ENCODE results near the gene PLCG1. TPM values are rescaled to one million over a fixed set of nuclear protein-coding genes. Genes with fewer than 3 reads are reported as not detected.
"Not testable (repeated sequence)": the region's sequence is repeated elsewhere in the genome, so short reads cannot be mapped to it uniquely, and the experiment has no call there.

Gene PLCG1
- total RNA-seq, 2 experiments from 2014 or later = 201 to 337 TPM

DNA sequence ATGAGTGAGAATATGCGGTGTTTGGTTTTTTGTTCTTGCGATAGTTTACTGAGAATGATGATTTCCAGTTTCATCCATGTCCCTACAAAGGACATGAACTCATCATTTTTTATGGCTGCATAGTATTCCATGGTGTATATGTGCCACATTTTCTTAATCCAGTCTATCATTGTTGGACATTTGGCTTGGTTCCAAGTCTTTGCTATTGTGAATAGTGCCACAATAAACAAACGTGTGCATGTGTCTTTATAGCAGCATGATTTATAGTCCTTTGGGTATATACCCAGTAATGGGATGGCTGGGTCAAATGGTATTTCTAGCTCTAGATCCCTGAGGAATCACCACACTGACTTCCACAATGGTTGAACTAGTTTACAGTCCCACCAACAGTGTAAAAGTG is 9.0 kb upstream of the PLCG1 start:
- peaks cover 37% of the 10 kb centered on the region for H3K36me3 Mint-ChIP-seq
- H3K27me3 Mint-ChIP-seq; H3K4me1 Mint-ChIP-seq; ATAC-seq; H3K9me3 Mint-ChIP-seq (ENCODE audit: low read depth); H3K4me3 Mint-ChIP-seq; DNase-seq; H3K27ac Mint-ChIP-seq: not testable (repeated sequence)
- CTCF ChIA-PET = interaction anchor here (0.7 to 1.2 kb wide), 2 partner anchors 8 to 33 kb away, joined by 3 read pairs; no protein-coding TSS in a partner anchor

GRCh38 chr20:41131594-41132387 is 5.6 kb upstream of the PLCG1 start:
- CTCF ChIA-PET = interaction anchor here (4.6 to 6.4 kb wide), 4 partner anchors 11 to 208 kb away, joined by 36 to 114 read pairs (median 98); partner anchors contain the start of gene LPIN3
- no peak for ATAC-seq
- peaks cover 15% of the 10 kb centered on the region for H3K36me3 Mint-ChIP-seq
- H3K27me3 Mint-ChIP-seq = no peaks in the 10 kb centered on the region
- H3K4me1 Mint-ChIP-seq = peaks cover 30% of the 10 kb centered on the region
- DNase-seq = peak; percentile 35
- H3K4me3 Mint-ChIP-seq = no peak overlapping the region
- no peaks in the 10 kb centered on the region for H3K9me3 Mint-ChIP-seq (ENCODE audit: low read depth)
- no peak overlapping the region for H3K27ac Mint-ChIP-seq

DNA sequence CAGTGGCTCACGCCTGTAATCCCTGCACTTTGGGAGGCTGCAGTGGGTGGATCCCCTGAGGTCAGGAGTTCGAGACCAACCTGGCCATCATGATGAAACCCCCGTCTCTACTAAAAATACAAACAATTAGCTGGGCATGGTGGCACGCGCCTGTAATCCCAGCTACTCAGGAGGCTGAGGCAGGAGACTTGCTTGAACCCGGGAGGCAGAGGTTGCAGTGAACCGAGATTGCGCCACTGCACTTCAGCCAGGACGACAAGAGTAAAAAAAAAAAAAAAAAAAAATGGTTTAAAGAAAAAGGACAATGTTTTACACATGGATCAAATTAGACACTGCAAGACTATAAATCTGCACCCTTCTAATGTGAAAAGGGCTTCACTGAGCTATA is 5.0 kb upstream of the PLCG1 start:
- H3K27ac Mint-ChIP-seq; DNase-seq; ATAC-seq; H3K4me3 Mint-ChIP-seq; H3K9me3 Mint-ChIP-seq (ENCODE audit: low read depth); H3K27me3 Mint-ChIP-seq: not testable (repeated sequence)
- Mint-ChIP-seq H3K36me3 (peaks cover 11% of the 10 kb centered on the region), H3K4me1 (peaks cover 30% of the 10 kb centered on the region)
- CTCF ChIA-PET = interaction anchor here (0.7 to 6.4 kb wide), 6 partner anchors 11 to 207 kb away, joined by 3 to 114 read pairs (median 65); partner anchors contain the start of gene LPIN3

DNA sequence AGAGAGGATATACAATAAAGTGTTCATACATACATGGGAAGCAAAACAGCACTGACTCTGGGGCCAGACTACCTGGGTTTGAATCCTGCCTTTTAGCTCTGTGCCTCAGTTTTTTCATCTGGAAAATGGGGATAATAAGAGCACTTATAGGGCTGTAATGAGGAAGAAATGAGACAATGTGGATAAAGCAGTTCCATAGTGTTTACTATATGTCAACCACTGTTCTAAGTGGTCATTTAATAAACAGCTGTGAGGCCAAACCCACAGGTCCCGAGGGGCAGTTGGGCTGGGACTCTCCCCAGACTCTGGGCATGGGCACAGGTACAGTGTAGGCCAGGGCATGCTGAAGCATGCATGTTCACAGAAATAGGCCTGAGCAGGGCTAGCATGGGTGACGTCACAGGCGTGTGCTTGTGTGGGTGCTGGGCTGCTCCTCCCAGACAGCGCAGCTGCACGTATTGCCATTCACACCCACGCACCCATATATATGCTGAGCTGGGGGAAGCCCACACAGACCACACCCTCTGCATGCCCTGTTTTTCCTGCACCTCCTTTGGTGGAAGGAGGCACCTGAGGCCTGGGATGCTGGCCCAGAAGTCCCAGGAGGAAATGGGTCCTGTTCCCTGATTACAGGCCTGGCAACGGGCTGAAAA is 3.5 kb upstream of the PLCG1 start:
- H3K9me3 Mint-ChIP-seq (ENCODE audit: low read depth) = no peaks in the 10 kb centered on the region
- H3K27ac Mint-ChIP-seq = peak overlapping the region; percentile 12
- H3K36me3 Mint-ChIP-seq = peaks cover 7% of the 10 kb centered on the region
- H3K27me3 Mint-ChIP-seq = no peaks in the 10 kb centered on the region
- no peak for ATAC-seq
- peak; percentile 54 for DNase-seq
- H3K4me3 Mint-ChIP-seq = no peak overlapping the region
- peaks cover 32% of the 10 kb centered on the region for H3K4me1 Mint-ChIP-seq
- CTCF ChIA-PET = interaction anchor here (1.1 to 6.8 kb wide), 20 partner anchors 12 to 284 kb away, joined by 3 to 114 read pairs (median 12); partner anchors contain the start of gene LPIN3

DNA sequence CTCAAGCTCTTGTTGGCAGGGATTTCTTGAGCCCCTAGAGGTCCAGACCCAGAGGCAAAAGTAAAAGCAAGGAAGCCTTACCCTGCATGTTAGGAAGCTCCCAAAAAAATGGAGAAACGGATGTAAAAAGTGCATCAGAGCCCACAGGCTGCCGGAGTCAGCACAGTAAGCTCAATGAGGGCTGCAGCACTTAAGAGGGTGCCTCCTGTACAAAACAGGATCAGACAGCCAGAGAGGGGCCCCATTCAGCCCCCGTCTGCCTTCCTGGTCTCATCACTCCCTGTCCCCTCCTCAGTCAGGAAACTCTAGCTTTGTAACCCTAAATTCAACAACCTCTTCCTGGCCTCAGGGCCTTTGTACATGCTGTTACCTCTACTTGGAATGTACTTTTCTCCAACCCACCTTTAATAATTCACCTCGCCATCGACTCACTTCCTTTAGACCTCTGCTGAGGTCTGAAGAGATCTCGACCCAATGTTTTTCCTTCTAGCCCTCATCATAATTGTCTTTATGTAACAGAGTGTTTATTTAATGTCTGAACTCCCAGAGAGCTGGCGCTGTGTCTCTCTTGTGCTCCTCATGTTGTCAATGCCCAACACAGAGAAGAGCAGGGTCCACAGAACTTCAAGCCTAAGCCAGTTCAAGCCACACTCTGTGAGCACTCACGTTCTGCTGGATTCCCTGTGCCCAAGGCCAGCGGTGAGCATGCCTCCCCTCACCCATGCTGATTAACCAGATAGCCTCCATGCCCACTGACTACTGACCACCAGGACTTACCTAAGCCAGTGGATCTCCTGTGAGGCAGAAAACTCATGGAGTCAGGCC is 2.8 kb upstream of the PLCG1 start:
- ATAC-seq (no peak), DNase-seq (no peak)
- Mint-ChIP-seq H3K9me3 (ENCODE audit: low read depth) (no peaks in the 10 kb centered on the region), H3K4me1 (peaks cover 35% of the 10 kb centered on the region), H3K4me3 (no peak overlapping the region), H3K27ac (no peak overlapping the region), H3K36me3 (peaks cover 10% of the 10 kb centered on the region), H3K27me3 (no peaks in the 10 kb centered on the region)
- CTCF ChIA-PET = interaction anchor here (0.8 to 6.8 kb wide), 46 partner anchors 9 to 559 kb away, joined by 3 to 114 read pairs (median 4); partner anchors contain the start of genes LPIN3 and TOP1

GRCh38 chr20:41135187-41135887 is 2.0 kb upstream of the PLCG1 start:
- no peaks in the 10 kb centered on the region for H3K27me3 Mint-ChIP-seq
- H3K36me3 Mint-ChIP-seq = peaks cover 15% of the 10 kb centered on the region
- ATAC-seq (no peak), DNase-seq (peak; percentile 78)
- peak overlapping the region; percentile 91 for H3K4me3 Mint-ChIP-seq
- peaks cover 42% of the 10 kb centered on the region for H3K4me1 Mint-ChIP-seq
- no peaks in the 10 kb centered on the region for H3K9me3 Mint-ChIP-seq (ENCODE audit: low read depth)
- H3K27ac Mint-ChIP-seq = no peak overlapping the region
- CTCF ChIA-PET = interaction anchor here (0.6 to 6.8 kb wide), 48 partner anchors 10 to 558 kb away, joined by 3 to 114 read pairs (median 5); partner anchors contain the start of genes LPIN3 and TOP1

GRCh38 chr20:41135888-41136679 is 1.3 kb upstream of the PLCG1 start:
- CTCF ChIA-PET = interaction anchor here (0.6 to 6.8 kb wide), 42 partner anchors 8 to 557 kb away, joined by 3 to 114 read pairs (median 5); partner anchors contain the start of gene LPIN3

DNA sequence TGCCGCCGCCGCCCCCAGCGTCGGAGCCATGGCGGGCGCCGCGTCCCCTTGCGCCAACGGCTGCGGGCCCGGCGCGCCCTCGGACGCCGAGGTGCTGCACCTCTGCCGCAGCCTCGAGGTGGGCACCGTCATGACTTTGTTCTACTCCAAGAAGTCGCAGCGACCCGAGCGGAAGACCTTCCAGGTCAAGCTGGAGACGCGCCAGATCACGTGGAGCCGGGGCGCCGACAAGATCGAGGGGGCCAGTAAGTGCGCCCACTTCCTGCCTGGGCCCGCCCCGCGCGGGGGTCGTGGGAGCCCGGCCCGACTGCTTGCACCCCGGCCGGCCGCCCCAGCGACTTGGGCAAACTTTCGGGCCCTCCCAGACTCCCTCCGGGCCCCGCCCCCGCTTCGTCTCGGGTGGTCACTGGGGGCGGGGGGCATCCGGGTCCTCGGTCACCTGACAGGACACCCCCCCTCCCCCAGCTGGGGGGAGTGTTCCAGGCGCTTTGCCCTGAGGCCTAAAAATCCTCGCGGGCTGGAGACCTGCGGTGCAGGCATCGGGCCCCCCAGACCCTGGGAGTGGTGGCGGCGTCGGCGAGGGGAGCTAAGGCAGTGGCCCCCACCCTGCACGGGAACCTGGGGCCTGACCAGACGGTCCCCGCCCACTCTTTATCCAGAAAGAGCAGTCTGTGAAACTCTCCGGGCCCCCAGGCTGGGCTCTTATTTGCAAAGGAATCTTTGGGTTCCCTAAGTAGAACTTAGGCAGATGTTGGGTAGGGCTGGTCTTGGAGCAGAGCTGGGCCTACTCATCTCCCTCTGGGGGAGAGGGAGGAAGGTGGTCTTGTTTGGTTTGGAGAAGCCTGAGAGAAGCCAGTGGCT is 501 bp downstream of the PLCG1 start:
- Mint-ChIP-seq H3K27ac (peak overlapping the region; percentile 90), H3K4me3 (peak overlapping the region; percentile 91), H3K4me1 (peaks cover 60% of the 10 kb centered on the region), H3K36me3 (peaks cover 17% of the 10 kb centered on the region), H3K27me3 (no peaks in the 10 kb centered on the region), H3K9me3 (ENCODE audit: low read depth) (no peaks in the 10 kb centered on the region)
- ATAC-seq (peak; percentile 31), DNase-seq (peak; percentile 89)
- CTCF ChIA-PET = interaction anchor here (0.7 to 11.0 kb wide), 11 partner anchors 8 to 201 kb away, joined by 3 to 152 read pairs (median 4); no protein-coding TSS in a partner anchor

More at GRCh38 chr20:41135888-41136679, 1.3 kb upstream of the PLCG1 start:
- no peak for ATAC-seq
- DNase-seq = no peak
- H3K4me3 Mint-ChIP-seq = peak overlapping the region; percentile 91
- peak overlapping the region; percentile 76 for H3K27ac Mint-ChIP-seq
- no peaks in the 10 kb centered on the region for H3K27me3 Mint-ChIP-seq
- peaks cover 47% of the 10 kb centered on the region for H3K4me1 Mint-ChIP-seq
- H3K9me3 Mint-ChIP-seq (ENCODE audit: low read depth) = no peaks in the 10 kb centered on the region
- H3K36me3 Mint-ChIP-seq = peaks cover 15% of the 10 kb centered on the region

DNA sequence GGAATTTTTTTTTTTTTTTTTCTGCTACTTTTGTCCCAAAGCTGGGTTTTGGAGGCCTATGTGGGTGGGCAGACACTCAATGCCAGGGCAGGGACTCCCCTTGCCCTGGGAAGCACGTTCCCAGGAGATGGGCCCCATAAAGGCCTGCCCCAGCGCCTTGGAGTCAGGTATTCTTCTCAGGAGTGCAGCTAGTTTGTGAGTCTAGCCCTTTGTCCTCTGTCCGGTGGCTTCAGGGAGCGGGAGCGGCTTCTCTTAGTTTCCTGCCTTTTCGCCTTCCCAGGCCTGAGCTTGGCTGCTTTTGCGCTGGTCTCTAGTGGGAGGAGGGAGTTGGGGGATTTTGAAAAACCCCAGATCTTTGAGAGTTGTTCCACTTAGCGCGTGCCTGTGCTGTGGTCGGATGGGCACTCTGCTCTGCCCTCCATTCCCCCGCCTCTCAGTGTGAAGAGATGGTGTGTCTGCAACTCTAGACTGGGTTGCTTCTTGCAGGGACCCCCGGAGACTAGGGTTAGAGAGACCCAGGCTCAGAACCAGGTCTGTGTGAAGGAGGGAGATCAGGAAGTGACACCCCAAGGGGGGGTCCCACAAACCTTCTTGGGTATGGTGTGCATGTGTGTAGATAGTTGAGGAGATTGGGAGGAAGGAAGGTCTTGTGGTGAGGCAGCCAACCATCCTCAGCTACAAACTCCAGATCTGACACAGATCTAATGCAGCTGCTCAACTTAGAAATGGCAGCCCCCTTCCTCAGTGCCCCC is 1.3 kb downstream of the PLCG1 start:
- H3K27me3 Mint-ChIP-seq = no peaks in the 10 kb centered on the region
- peaks cover 66% of the 10 kb centered on the region for H3K4me1 Mint-ChIP-seq
- CTCF ChIA-PET = interaction anchor here (0.7 to 11.0 kb wide), 10 partner anchors 7 to 202 kb away, joined by 3 to 152 read pairs (median 6); partner anchors contain the start of gene LPIN3
- H3K36me3 Mint-ChIP-seq = peaks cover 19% of the 10 kb centered on the region
- DNase-seq (peak; percentile 82), ATAC-seq (peak; percentile 9)
- H3K4me3 Mint-ChIP-seq = peak overlapping the region; percentile 91
- no peaks in the 10 kb centered on the region for H3K9me3 Mint-ChIP-seq (ENCODE audit: low read depth)
- peak overlapping the region; percentile 90 for H3K27ac Mint-ChIP-seq

DNA sequence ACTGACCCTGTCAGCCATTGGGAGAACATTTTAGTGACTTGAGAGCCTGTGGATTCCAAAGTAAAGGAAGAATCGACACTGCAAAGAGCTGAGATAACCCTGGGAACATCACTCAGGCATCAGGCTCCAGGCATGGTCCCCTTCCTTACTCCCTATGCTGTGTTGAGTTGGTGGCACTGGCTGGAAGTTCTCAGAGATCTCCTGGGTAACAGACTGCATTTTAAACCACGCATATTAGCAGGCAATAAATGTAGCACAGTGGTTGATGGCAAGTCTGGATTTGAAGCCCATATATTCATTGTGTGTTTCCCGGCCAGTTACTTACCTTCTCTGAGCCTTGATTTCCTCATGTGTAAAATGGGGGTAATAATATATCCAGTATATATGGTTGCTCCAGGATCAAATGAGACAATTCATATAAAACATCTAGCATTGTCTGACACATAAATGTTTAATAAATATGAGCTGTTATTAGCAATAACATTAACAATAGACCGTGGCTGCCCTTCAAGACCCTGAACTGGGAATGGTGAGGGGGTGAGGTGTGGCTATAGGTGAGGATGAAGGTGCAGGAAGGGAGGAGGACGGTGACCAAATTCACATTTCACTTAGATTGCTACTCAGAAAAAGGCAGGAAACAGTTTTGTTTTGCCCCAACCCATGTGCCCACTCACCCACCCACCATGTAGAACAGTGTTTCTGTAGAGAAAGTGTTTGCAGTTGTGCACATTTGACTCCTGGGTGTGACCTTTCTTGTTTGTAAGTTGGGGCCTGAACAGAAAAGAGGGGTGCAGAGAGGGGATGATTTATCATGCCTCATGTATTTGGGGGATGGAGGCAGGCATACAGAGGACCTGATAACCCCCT is 2.1 kb downstream of the PLCG1 start:
- Mint-ChIP-seq H3K27me3 (no peaks in the 10 kb centered on the region), H3K9me3 (ENCODE audit: low read depth) (no peaks in the 10 kb centered on the region), H3K4me1 (peaks cover 70% of the 10 kb centered on the region), H3K36me3 (peaks cover 27% of the 10 kb centered on the region), H3K4me3 (peak overlapping the region; percentile 91), H3K27ac (peak overlapping the region; percentile 90)
- ATAC-seq (no peak), DNase-seq (peak; percentile 61)
- CTCF ChIA-PET = interaction anchor here (1.5 to 11.0 kb wide), 5 partner anchors 6 to 201 kb away, joined by 6 to 152 read pairs (median 13); partner anchors contain the start of gene LPIN3
